GM18520 (cell line): ENCODE results near the gene CMTM6.
"Not testable (repeated sequence)": the region's sequence is repeated elsewhere in the genome, so short reads cannot be mapped to it uniquely, and the experiment has no call there.

Experiments used
- ATAC-seq: cut with Tn5 transposase; IDR thresholded peaks from one replicate; pipeline ENCODE4 v1.9.1; 2021; ENCODE audit not compliant: unreplicated experiment

CMTM6 gene

GRCh38 chr3:32500231-32500630 is 2.4 kb downstream of the CMTM6 start:
- no peak for ATAC-seq

- ATAC-seq = no peak
These were observed 3.1 kb downstream of the CMTM6 start for GRCh38 chr3:32499585-32499984.

- no peak for ATAC-seq
These were observed 3.7 kb downstream of the CMTM6 start for GRCh38 chr3:32498992-32499391.

DNA sequence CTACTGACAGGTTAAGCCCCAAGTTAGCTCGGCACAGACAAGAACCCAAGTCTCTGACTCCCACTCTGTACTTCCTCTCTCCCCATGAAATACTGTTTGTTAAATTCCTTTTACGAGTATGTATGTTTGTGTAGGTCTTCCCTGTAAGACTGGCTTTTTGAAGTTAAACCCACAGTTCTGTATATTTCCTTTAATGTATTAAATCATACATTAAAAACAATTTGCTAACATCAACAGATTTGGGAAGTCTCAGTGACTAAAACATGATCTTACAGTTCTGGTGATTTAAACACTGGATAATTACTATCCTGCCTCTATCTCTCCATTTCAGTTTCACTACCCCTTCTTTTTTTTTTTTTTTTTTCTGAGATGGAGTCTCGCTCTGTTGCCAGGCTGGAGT is 4.4 kb downstream of the CMTM6 start:
- no peak for ATAC-seq

GRCh38 chr3:32495609-32496008 is 7.0 kb downstream of the CMTM6 start:
- ATAC-seq = no peak

- no peak for ATAC-seq
These were observed 7.6 kb downstream of the CMTM6 start for GRCh38 chr3:32495085-32495484.

DNA sequence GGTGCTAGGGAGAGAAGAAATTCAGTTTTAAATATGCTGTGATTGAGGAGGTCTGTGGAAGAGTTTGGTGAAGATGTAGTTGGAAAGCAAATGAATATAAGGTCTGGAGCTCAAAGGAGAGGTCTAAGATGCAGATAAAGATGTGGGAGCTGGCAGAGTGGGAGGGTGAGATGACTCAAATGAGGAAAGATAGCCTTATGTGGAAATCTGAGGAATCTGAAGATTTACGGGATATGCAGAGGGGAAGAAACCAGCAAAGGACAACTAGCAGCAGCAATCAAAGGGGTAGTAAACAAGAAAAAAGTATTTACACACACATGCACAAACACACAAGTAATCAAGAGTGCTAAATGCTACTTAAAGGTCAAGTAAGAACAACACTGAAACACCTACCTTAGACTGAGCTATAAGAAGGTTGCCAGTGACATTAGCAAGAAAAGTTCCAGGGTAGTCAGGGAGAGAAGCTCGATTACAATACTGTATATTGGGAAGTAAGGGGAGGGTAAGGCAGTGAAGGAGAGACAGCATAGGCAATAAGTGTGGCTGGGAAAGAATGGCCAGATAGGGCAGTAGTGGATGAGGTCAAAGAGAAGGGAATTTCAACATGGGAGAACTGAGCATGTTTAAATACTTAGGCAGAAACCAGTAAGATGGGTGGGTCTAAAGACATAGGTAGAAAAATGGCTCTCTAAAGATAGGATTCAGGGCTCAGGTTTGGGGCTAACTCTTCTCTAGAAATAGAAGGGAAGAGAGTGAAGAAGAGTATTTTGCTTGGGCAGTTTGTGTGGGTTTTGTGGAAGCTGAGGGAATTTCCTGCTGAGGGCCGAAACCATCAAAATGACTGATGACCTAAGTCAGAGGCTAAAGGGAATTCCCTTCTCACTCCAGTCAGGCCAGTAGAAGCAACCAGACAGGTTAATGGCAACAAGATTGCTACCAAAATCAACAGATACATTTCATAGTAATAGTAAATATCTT is 8.9 kb downstream of the CMTM6 start:
- ATAC-seq = peak; percentile 76

GRCh38 chr3:32492684-32493436 is 9.8 kb downstream of the CMTM6 start:
- peak; percentile 50 for ATAC-seq

GRCh38 chr3:32488474-32489008 is 14.1 kb downstream of the CMTM6 start:
- ATAC-seq = no peak

DNA sequence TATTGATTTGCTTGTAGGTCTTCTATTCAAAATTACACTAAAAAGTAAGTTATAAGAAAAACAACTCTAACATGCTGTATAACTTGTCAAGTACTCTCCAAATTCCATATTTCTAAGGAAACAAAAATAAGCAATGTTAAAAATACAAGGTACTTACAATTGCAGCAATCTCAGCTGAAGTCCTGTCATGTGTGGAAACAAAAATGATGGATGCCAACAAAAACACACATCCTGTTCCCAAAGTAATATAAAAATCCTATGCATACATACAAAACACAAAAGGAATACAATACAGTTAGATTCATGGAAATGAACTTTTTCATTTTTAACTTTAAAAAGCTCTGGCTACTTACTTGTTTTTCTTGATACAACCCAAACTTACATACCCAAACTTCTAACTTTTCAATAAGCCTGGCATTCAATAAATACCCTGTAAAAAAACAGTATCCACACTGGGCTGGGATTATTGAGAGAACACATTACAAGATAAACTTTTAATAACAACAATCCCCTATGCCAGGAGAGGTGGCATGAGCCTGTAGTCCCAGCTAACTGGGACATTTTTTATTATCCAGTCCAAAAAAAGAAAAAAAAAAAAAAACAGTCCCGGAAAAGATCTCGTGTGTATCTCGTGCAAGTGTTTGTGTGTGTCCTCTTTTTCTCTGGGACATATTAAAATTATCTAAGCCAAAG is 14.7 kb downstream of the CMTM6 start:
- ATAC-seq = no peak

DNA sequence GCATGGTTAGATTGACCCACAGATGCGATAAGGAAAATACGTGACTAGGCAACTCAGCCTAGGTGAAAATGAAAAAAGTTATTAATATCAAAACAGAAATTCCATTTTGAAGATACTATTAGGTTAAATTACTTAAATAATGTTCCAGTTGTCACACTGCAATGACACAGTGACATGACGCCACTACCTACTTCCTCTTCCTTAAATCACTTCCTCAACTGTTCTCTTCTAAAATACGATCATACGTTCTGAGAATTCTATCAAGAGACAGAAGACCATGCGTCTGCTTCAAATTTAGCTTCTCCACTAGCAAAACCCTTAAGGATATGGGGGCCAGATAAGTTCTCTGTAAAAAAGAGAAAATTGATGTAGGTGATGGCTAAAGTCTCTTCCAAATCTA is 18.2 kb downstream of the CMTM6 start:
- no peak for ATAC-seq

- no peak for ATAC-seq
These were observed 18.9 kb downstream of the CMTM6 start for GRCh38 chr3:32483772-32484171.

GRCh38 chr3:32482693-32483092 is 20.0 kb downstream of the CMTM6 start:
- ATAC-seq = no peak

DNA sequence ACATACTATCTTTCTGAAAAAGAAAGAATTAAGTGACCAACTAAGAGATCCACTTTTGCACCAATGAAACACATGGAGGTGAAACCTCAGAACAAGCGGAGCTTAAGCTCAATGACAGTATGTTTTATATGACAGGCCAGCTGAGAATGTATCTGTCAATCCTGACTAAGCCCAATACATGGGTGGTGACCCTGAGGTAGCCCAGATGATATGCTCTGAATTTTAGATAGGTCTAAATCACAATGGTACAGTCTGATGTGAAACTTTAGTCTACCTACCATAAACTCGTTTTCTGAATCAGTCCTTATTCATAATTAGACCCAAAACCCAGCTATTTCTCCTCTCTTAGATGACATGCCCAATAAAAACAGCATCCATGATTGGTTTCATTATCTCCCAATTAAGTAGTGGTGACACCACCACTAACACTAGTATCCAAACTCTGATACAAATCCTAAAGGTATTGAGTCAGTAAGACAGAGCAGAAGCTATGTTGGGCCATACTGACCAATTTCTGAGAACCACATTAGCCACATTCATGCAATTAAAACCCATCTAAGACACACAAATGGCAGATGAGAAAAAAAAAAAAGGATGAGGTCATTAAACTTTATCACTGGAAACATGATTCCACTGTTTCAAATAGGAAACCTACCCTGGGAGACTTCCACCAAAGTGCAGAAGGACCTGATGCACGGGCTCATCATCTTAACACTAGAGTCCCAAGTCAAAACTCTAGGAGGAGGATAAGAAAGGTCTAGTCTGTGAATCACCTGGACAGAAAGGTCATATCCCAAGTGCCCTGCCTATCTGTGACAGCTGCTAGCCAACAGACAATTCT is 20.6 kb downstream of the CMTM6 start:
- no peak for ATAC-seq

GRCh38 chr3:32480604-32481003 is 22.0 kb downstream of the CMTM6 start:
- no peak for ATAC-seq

DNA sequence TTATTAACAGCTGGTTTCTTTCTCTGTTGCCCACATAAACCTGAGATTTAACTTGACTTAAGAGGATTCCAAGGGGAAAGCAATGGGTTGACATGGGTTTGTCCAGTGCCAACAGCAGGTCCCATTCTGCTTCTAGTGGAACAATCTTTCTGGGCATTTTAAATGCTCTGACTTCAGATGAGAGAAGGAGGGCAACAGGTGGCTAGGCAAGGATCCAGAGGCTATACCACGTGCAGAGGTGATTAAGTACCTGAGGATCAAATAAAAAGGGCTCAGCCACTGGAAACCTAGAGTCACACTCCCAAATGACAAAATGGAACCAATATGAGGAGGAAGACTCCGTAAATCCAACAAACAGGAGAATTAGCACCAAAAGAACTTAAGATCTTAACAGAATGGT is 28.5 kb downstream of the CMTM6 start:
- no peak for ATAC-seq

DNA sequence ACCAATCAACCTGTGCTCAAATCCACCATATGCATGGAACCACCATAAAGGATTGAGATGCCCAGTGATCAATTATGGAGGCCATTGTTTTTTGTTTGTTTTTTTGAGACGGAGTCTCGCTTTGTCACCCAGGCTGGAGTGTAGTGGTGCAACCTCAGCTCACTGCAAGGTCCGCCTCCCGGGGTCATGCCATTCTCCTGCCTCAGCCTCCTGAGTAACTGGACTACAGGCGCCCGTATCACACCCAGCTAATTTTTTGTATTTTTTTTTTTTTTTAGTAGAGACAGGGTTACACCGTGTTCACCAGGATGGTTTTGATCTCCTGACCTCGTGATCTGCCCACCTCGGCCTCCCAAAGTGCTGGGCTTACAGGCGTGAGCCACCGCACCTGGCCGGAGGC is 30.5 kb downstream of the CMTM6 start:
- not testable (repeated sequence) for ATAC-seq

GRCh38 chr3:32471246-32471645 is 31.4 kb downstream of the CMTM6 start:
- no peak for ATAC-seq

DNA sequence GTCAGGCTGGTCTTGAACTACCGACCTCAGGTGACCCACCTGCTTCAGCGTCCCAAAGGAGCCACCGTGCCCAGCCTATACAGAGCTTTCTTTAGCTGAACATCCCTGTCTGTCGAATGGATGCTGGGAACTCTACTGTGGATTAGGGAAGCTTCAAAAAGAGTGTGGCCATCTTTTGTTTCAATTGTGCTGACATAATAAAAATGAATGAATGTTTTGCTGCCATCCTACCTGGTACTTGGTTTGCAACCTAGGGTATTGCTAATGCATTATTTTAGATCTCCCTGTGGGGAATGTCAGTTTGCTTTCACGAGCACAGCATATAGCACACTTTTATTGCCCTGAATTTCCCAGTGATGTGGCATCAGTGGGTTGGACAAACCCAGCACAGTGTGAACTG is 32.3 kb downstream of the CMTM6 start:
- no peak for ATAC-seq

DNA sequence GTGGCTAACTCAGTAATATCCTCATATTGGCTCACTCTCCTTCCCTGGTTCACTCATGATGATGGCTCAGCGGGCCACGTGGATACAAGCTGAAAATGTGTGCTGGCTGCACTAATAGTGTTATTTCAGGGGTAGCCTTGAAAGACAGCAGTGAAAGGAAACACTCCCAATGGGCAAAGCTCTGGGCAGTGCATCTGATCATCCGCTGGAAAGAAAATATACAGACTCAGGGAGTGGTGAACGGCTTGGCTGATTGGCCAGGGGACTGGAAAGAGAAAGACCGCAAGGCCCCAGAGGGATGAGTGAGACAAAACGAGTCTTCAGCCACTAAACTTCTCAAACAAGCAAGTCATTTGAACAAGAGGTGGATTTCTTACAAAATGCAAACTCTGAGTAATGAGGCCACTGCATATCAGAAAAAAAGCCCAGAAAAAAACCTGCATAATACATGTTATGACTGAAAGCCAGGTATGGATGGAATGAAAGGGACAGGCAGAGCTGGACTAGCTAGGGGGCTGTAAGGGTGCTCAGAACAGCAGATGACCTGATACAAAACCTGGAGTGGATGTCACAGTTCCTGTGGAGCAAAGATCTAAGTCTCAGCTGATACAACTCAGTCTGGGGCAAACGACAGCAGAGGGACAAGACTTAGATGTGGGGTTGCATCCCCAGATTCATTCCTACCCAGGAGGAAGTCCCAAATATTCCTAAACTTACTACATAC is 33.3 kb downstream of the CMTM6 start:
- ATAC-seq = no peak
